NCI-H510A (cell line): Measurements from ENCODE around the gene PBXIP1.

Experiments used
- DNase-seq: peaks from one replicate; lab custom pipeline; 2025; lab: John Stamatoyannopoulos, UW

Gene PBXIP1

DNA sequence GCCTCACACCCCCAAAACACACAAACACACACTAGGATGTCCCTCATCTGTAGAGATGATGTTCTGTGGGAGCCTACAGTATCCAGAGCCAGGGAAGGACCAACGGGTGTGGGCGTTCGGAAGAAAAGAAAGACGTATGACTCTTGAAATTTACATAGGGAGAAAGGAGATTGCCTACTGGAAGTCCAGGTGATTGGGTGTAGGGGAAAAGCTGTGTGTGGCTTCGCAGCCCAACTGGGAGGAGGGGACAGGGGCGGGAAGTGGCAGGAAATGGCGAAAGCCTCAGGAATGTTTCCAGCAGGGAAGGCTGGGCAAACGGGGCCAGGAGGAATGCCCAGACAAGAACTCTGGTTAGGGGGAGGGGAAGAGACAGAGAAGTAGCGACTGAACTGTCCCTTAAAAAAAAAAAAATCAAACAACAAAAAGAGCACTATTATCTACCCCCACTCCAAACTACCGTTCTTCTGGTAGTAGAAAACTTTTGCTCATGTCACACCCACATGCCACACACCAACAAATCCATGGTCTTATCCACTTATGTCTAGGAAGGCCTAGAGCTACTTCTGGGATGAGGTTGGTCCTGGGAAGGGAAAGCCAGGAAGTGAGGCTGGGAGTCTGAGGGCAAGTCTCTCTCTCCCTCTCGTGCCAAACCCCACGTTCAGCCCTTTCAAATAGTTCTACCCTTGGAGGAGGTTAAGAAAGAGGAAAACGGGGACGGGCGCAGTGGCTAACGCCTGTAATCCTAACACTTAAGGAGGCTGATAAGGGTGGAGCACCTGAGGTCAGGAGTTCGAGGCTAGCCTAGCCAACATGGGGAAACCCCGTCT is 16.8 kb upstream of the PBXIP1 start:
- DNase-seq = no peak

GRCh38 chr1:154972213-154972516 is 16.3 kb upstream of the PBXIP1 start:
- no peak for DNase-seq

DNA sequence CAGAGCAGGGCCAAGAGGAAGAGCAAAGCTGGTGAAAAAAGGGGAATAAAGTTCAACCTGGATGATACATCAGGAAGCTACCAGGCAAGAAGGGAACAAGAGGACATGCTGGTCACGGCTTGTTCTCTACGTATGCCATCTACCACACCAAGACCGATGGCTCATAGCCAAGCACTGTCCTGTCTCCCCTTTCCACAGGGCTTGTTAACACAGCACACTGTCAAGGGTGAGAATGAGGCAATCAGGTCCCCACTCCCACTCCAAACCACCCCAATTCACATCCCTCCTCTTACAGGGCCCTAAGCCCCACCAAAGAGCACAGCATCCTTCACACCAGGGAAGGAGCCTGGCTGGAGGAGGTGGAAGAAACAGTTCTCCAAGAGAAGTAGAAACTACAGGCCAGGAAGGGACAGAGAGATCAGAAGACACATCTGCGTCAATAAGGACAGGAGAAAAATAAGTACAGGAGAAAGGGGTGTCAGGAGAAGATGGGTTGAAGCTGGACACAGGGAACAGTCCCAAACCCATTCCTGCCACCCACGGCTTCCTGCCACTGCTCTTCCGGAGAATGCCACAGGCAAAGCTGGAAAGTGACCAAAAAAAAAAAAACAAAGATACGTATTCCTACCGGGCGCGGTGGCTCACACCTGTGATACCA is 15.6 kb upstream of the PBXIP1 start:
- DNase-seq = no peak

DNA sequence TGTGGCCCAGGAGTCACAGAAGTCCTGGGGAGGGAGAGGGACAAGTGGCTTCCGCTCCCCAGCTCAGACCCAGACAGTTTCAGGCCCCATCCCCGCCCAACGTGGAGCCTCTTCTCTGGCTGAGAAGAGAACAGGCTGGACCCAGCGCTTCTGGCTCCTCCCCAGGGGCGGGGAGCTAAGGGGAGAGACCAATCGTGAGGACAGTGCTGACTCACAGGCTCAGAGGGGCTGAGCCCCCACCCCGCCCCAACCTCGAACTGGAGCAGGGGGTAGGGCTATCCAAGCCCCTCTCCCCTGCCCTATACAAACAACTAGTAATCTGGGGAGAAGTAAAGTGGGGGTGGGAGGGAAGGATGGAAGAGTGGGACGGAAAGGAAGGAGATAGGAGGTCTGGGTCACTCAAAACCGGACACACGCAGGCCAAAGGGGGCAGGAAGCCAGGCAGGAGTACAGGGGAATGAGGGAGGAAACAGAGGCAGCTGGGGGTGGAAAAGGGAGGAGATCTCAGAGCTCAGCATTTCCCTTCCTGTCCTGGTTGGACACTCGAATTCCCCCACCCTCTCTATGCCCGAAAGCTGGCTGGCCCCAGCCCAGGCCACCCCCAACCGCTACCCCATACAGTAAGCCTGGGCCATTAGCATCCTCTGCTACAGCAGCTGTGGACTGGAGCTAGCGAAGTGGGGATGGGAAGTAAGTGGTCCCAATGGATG is 14.9 kb upstream of the PBXIP1 start, which contains the start of gene SHC1:
SHC1 (minus strand) TSS at position 117 of the 710 bp plus-strand sequence. CDS start 221 bp downstream, outside the sequence.
- peak; percentile 82 for DNase-seq

DNA sequence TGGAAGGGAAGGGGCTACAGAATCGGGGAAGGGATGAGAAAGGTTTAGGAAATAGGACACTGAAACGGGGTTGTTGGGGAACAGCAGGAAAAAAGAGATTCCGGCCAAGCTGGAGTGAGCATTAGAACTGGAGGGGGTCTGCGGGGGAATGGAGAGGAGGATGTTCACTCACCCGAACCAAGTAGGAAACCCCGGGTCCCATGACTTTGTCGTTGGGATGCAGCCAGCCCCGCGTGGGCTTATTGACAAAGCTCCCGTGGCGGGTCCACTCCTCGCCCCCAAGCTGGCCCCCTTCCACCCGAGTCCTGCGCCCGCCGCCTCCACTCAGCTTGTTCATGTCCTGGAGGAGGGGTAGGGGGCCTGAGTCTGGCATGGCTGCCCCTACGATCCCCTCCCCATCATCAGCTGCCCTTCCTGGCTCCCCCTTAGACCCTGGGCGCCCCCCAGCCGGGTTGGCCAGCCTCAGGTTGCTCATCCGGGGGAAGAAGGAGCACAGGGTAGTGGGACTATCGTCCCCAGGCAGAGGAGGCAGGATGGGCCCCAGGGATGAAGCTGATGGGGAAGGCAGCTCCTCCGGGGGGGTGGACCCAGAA is 14.1 kb upstream of the PBXIP1 start:
- DNase-seq = no peak

DNA sequence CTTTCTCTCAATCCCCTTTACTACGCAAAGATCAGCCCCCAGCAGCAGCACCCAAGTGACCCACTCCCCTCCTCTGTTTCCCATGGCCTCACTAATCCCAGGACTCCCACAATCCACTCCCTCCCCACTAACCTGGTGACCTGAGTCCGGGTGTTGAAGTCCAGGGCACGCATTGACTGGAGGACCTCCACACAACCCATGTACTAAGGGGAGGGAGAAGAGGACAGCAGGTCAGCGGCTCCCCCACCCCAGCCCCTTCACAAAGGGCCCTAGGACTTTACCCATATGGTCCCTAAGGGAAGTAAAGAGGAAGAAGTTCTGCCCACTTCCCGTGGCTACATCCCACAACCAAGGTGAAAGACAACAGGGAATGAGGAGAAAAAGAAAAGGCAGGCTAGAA is 13.3 kb upstream of the PBXIP1 start:
- DNase-seq = no peak

- DNase-seq = peak; percentile 54
These were observed 12.8 kb upstream of the PBXIP1 start for GRCh38 chr1:154968731-154969130.

DNA sequence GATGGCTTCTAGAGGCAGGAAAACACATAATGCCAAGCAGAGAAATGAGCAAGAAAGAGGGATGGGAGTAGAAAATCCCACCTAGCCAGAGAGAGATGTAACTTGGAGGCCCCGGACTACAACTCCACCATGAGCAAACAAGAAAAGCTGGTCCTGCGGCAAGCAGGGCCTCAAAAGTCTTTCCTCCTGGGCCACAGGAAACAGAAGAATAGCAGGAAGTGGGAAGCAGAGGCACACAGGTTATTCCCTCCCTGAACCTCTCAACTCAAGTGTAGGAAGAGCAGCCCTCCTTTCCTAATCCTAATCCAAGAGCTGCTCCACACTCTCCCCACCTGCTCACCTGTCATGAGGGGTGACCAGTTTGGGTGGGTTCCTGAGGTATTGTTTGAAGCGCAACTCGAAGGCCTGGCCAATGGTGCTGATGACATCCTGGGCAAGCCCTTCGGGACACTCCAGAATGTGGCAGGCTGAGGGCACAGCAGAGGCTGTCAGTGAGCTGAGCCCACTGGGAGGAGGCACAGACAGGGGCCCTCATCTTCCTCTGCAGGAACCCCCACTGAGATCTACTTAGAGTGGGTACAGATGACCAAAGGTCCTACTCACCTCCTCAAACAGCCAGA is 11.5 kb upstream of the PBXIP1 start:
- no peak for DNase-seq

DNA sequence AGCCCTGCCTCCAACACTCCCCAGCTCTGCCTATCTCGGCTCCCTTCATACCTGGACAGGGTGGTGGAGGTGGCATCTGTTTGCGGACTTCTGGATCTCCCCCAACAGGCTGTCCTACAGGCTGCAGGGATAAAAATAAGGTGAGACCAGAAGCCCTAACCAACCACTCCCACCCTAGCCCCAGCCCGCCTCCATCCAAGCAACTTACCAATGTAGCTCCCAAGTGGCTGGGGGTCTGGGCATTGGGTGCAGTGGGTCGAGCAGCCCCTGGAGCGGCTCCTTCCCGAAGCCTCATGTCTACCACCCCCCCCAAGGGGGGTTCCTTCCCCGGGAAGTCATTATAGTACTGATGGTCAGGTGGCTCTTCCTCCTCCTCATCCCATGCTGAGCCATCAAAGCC is 10.2 kb upstream of the PBXIP1 start:
- DNase-seq = no peak

DNA sequence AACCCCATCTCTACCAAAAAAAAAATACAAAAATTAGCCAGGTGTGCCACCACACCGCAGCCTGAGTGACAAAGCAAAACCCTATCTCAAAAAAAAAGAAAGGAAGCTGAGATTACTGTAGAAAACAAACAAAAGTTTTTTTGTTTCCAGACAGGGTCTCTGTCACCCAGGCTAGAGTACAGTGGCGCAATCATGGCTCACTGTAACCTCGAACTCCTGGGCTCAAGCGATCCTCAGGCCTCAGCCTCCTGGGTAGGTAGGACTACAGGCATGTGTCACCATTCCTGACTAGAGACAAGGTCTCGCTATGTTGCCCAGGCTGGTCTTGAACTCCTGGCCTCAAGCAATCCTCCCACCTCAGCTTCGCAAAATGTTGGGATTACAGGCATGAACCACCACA is 8.5 kb upstream of the PBXIP1 start:
- DNase-seq = no peak

- no peak for DNase-seq
These were observed 7.7 kb upstream of the PBXIP1 start for GRCh38 chr1:154963643-154964042.

DNA sequence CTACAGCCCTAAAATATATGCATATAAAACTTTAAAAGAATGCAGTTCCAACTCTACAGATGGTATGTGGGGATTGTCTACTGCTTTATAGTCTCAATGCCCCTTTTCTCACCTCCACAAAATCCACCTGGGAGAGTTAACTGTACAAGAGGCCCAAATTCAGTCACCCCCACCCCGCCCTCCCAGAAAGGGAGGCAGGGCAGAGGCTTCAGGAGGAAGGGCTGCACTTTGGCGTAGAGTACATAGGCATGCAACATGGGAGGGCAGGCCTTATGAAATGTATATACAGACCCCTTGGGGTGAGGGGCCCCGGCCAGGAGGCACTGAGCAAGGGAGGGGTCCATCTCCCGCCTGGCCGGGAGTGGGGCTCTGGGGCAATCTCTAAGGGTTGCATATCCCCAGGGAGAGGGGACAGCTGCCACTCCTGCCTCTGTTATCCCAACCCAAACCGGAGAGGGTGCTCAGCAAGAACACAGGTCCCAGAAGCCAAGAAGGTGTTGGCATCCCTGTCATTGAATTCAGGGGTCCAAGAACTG is 7.0 kb upstream of the PBXIP1 start:
- no peak for DNase-seq

DNA sequence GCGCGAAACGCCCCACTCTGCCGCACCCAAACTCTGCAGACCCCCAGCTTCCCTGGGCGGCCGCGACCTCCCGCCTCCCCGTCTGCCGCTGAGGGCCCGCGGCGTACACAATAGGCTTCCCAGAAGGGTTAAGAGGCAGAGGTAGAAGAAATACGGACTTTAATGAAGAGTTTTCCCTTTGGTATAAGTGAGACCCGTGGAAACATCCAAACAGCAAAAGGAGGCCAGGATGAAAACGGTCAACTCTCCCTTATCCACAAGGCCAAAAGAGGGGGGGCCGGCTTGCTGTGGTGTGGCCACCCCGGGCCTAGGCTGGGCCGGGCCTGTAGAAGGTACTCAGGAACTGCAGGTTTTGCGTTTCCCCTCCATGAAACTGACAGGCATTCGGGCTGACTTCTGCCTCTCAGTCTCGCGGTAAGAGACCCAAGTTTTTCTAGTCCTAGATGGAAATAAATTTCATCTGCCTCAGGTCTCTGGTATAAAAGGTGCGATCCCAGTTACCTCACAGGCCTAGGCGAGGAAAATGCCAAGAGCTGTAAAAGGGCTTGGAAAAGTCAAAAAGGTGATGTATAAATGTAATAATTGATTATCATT is 6.4 kb upstream of the PBXIP1 start:
- no peak for DNase-seq

- peak; percentile 74 for DNase-seq
These were observed 5.6 kb upstream of the PBXIP1 start, which contains the start of gene PYGO2 for GRCh38 chr1:154961207-154962155. Gene PYGO2 (minus strand): TSS chr1:154961782. CDS start chr1:154961576, 206 bp downstream.

- DNase-seq = no peak
These were observed 4.7 kb upstream of the PBXIP1 start for GRCh38 chr1:154960446-154961136.

DNA sequence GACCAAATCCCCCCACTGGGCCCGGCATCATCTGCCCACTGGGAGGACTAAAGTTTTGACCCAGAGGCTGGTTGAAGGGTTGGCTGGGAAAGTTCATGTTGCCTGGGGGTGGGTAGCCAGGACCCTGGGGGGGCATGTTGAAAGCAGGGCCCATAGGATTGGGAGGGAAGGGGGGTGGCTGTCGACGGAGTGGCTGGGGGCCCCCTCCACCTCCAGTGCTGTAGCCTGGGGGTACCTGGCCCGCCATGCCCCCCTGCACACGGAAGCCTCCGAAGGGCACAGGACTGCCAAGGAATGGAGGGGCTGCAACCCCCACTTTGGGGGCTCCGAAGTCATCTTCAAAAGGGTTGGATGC is 3.5 kb upstream of the PBXIP1 start:
- DNase-seq = no peak

DNA sequence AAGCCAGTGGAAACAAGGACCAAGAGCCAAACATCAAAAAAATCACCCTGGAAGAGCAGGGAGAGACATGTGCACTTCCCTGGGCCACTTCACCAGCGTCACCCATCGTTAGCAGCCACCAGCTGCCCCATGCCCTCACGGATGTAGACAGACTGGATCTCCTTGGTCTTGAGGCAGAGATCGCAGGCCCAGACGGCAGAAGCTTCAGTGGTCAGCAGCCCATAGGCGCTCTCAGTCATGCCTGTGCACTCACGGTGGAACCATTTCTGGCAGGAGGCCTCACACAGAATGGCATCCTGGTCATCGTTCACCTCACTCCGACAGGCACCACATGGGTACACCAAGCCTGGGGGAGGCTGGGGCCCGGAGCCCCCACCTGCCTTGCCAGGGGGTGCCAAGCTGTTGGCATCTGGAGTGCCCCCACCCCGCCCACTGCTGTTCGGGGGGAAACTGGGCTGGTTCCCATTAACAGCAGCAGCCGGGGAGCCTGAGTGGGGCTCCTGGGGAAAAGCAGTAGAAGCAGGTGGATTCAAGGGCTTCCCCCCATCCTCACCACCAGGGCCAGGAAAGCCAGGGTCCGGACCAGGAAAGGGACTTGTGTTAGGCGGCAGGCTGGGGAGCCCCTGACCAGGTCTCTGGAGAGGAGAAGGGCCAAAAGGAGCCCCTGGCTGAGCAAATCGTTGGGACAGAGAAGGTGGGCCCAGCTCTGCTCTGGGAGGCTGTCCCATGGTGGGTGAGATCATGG is 3.0 kb upstream of the PBXIP1 start:
- no peak for DNase-seq

DNA sequence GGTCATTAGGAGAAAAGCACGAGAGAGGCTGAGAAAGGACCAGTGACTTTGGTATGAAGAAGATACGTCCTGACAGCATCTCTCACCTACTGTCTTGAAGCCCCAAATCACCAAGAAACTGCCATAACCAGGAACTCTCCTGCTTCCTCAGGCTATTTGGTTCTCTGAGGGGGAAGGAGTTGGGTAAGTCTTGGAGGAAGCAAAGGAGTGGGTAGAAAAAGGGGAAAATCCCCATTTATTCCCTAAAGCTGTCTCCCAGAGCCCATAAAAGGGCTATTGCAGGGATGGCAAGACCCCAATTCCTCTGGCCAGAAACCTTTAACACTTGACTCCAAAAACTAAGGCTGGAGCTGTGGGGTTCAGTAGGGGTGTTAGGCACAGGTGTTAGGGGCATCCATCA is 2.1 kb upstream of the PBXIP1 start:
- DNase-seq = no peak

DNA sequence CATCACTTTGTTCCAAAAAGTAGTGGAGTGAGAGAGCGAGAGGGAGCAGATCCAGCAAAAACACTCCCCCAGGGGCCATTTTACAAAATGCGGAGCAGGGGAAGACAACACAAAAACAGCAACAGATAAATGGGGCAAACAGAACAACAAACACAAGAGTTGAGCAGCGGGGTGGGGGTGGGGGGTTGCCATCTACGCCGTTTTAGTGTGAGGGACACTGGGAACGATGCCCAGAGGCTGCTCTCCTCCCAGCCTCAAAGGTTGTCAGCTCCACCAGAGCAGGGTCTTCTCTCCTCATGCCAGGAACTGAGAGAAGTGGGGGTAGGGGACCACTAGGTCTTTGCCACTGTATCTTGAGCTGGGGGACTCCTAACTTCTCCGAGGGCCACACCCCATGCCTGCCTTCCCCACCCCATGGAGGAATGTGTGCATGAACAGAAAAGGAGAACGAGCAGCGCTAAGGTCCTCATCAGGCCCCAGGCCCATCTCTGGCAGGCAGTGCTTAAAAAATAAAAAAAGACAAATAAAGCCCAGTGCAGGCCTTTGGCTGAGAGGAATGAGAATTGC is 1.3 kb upstream of the PBXIP1 start:
- DNase-seq = no peak
